GM19372 (cell line): ENCODE results near the gene CORO6.

Source experiments
- ATAC-seq: cut with Tn5 transposase; IDR thresholded peaks from one replicate; pipeline ENCODE4 v1.9.1; 2021; ENCODE audit warnings: mild to moderate bottlenecking, low read depth, moderate library complexity; ENCODE audit not compliant: unreplicated experiment

Gene CORO6

DNA sequence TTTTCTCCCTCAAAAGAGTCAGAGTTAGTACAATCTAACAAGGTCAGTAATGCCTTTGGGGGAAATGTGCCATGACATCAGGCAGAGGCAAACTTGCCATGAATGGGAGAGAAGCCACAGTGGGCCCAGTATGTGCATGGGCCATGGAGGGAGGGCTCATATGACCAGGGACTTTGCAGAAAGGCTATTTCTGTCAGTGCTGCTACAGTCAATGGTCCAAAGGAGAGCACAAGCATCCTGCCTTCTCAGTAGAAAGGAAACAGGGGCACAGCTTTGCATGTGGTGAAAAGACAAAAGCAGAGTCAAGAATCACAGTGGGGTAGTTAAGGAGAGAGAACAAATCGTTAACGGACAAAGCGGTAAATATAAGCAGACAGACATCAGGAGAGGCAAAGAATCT is 11.2 kb upstream of the CORO6 start:
- ATAC-seq, result no peak

DNA sequence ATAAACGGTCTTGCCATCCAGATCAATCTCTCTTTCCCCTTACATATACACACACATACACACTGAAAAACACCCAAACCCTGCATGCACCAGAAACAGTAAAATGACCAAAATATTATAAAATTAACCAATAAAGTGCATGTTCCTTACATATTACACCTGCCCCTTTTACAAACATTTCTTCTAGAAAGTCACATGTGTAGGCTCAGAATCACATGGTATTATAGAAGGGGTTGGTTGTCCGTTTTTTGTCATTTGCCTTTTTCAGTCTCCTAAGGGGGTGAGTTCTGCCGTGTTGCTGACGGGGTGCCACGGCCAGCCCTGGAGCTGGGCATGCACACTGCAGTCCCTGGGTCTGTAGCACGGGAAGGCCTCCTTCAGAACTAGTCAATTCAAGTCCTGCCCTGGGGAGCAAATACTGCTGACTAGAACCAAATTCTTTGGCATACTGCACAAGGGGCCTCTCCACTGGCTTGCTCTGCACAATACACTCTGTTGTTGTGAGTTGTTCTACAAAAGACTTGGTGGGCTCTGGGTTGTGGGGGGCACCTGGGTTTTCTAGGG is 8.0 kb upstream of the CORO6 start:
- no peak for ATAC-seq

DNA sequence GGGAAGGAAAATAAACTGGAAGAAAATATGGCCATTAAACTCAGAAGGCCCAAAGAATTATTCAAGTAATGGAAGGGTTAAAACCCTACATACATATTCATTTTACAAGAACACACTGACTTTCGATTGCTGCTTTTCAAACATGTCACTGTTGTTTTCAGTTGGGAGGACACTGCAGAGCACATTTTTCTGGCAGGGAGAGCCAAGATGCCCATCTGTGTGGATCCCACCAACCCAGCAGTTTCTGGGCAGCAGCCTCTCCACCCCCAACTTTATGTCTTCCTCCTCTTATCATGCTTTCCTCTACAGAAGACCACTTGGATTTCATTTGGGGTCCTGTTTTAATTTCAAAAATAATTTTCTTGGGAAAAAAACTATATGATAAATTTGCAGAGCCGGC is 7.1 kb upstream of the CORO6 start:
- ATAC-seq, result no peak

DNA sequence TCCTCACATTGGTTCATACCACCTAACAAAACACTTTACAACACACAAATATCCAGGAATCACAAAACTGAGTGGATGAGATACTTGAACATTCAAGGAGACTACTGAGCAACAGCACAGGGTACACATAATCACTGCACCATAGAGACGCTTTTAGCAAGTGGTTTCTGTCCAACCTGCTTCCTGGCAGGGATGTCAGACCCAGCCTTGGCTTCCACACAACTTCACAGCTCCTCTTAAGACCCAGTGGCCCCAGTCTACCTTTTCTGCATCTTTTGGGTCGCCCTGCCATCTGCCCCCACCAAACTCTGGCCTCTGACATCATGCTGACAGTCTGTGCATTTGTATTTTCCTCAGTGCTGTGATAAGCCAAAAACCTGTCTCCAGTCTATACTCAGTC is 5.9 kb upstream of the CORO6 start:
- ATAC-seq, result no peak

DNA sequence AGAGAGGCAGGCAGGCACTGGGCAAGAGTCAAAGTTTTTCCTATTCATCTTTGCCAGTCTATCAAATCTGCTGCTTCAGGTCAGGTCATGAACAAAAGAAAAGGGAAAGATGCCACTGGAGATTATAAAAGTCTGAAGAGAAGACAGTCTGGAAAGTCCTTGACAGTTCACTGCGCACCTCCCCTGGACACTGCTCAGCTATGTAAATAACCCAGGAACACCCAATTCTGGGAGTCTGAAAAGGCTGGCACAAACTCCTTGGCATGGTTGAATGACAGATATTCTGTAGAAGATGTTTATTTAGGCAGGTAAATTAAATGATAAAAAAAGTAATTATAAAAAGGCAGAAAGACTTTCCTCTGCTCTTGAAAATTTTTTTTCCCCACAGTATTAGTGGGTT is 5.2 kb upstream of the CORO6 start:
- ATAC-seq, result no peak

DNA sequence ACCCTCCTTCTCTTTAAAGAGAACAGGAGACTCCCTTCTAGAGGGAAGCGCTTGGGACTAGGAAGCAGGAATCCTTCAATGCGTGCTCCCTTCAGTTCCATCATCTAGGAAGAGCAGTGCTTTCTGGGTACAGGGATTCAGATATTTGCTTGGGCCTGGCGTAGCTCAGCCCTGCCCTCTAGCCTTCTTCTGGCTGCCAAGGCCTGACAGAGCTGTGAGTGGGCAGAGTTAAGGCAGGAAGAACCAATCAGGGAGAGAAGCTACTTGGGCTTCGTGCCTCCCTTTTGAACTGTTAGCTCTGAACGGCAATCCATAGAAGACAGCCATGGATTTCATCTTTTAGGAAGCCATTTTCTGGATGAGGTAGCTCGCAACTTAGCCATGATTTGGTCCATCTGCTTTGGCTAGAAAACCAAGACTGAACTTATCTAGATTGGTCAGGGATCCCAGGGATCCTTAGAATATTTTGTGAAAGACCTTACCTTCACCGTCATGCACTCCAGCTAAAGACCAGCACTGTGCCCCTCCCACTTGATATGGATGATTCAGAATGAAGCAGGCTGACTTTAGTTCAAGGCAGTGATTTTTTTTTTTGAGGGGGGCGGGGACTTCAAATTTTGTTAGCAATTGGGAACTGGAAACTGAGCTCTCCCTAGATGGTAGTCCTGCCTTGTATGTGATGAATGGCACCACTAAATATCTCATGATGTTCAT is 2.5 kb upstream of the CORO6 start:
- ATAC-seq, result no peak

DNA sequence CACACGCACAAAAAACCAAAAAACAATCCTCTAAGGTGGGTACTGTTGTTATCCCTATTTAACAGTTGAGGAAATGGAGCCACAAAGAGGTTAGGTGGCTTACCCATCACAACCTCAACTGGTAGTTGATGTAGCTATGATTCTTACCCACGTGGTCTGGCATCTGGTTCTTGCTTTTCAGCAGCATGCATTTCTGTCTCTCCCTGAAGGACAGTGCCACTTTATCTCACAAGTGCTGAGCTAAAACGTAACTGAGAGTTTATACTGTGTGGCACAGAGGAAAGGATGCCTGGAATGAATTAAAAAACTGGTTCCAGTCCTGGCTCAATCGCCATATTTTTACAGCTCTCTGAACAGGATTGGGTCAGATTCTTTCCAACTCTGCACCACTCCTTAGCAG is 1.9 kb upstream of the CORO6 start:
- ATAC-seq, result no peak

DNA sequence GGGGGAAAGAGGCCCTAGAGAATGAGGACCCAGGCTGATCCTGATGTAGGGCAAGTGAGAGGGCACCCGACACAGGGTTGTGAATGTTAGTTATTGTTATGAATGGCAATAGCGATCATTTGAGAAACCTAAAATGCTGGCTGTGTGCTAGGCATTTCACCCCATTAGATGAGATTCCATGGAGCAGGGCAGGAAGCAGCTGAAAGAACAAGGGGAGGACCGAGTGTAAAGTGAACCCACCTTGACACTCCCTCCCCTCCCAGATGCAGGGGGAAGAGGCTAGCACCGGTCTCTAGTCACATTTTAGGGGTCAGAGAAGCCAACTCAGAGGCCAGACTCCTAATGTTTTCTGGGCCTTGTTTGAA is 553 bp upstream of the CORO6 start:
- no peak for ATAC-seq

DNA sequence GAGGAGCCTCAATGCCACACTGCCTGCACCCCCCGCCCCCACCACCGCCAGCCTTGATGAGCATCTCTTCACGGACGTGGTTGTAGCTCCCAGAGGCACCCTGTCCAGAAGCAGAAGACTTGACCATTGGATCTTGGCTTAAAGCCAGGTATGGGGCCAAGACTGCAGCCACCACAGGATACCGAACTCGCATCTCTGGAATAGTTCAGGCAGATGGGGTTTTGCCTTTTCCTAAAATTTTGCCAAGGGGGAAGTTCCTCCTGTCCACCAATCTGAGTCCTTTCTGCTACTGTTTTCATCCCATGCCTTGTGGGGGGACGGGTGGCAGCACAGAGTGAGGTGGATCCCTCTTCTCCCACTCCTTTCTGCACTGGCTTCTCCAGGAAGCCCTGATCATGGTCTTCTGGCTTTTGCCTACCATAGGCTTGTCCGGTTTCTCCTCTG is 939 bp downstream of the CORO6 start:
- ATAC-seq, result no peak

DNA sequence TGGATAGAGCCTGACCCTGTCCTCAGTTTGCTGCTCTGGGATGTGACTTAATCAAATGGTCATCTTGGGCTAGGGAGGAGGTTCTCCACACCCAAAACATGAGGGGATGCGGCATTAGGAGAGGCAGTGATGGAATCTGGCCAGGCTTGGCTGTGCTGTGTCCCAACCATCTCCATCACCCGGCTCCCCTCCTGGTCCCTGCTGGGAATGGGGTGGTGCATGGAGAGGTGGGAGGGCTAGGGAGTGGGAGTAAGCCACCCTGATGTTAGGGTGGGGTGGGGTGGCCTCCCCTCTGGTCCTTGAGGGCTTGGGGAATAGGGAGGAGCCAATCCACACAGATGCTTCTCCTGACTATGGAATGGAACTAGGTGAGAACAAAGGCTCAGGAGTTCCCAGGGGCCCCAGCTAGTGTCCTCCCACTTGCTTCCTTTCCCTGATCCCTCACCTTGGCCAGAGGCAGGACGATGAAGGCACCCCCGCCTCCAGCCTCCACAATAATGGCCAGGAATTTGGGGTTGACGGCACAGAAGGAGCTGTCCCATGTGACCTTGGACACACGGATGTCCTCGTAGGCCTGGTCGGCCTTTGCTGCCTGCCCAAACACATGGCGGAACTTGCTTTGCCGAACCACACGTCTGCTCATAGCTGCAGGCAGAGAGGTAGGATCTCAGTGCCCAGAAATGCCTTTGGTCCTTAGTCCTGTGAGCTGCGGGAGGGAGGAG is 1.8 kb downstream of the CORO6 start:
- ATAC-seq, result no peak

DNA sequence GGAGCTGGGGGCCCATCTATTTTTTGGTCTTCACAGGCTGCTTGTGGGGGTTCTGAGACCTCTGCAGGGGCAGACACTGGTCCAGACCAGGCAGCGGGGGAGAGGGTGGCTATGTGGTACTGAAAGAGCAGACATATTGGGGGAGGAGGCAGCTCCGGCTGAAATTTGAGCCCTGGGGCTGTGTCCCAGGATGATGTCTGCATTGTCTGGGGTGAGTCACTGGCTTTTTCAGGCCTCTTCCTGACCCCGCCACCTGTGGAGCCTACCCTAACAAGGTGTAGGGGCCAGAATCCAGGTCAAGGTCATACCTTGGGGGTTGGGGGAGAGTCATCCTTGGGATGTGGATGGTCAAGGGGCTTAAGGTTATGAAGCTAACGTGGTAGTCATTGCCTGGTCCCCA is 2.4 kb downstream of the CORO6 start:
- ATAC-seq, result no peak

DNA sequence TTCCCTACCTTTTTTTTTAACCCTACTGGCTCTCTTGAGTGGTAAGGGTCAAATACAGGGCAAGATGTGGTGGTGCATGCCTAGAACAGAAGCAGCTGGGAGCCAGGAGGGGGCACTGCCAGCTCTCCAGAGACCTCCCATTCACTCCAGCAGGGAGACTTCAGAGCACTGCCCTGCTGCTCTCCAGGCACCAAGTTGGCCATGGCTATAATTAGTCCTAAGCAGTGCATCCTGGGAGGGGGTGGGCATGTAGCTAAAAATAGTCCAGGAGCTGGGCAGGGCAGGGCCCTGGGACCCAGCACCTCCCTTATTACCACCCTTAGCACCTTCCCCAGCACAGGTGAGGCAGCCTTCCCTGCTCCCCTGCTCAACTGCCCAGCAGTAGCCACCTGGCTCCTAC is 3.5 kb downstream of the CORO6 start:
- no peak for ATAC-seq

DNA sequence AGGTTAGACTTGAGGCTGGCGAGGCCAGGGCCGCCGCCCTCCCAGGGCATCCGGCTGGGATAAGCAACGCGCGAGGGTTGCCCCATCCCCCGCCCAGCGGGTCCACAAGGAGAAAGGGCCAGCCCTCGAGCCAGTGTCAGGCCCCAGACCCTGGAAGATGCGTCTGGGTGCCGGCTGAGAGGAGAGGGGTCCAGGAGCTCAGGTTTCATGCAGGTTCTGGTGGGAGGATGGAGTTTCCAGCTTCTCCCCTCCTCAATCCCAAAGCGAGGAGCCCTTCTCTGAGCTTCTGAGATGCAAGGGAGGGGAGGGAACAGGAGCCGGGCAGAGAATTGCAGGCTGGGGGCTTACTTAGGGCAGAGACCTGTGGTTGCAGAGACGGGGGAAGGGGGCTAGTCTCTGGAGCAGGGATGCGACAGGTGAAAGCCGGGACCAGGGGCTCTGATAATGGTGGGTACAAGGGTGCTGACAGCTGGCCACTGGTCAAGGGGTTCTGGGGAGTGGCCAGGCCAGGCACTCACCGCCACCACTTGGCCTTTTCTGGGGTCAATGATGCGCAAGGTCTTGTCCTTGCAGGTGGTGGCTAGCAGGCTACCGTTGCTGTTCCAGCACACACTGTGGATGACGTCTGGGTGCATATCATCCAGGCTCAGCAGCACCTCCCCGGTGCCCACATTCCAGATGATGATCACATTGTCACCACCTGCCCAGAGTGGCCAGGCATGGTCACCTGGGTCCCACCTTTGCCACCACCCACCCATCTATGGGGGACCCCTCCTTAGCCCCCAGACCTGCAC is 4.2 kb downstream of the CORO6 start:
- no peak for ATAC-seq

DNA sequence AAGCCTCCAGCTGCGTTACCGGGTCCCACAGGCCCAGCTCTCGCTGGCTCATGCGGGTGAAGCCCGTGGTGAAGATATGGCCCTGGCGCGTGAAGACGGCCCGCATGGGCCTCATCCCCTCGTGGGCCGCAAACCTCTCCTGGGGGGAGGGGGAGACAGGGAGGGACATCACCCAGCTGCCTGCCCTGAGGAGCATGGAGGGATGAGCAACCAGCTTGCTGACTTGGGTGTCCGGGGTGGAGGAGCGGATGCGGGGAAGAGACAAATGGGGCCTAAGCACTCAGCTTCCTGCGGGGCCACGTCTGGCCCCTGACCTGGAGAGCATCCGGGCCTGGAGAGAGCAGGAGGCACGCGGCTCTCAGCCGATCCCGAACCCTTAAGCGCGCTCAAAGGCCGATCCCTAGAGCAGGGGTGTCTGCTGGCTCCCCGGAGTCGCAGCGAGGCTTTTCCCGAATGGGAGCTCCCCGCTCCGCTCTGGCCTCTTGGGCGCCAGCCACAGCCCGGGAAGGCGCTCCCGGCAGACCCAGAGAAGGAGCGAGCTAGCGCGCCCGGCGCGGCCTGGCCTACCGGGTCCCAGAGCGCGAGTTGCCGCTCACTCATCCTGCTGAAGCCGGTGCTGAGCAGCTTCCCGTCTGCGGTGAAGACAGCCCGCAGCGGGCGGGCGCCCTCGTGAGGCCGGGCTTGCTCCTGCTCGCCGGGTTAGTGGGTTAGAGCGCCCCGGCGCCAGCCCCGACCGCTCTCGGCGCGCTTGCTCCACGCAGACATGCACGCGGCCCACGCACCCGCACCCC is 5.0 kb downstream of the CORO6 start:
- no peak for ATAC-seq

DNA sequence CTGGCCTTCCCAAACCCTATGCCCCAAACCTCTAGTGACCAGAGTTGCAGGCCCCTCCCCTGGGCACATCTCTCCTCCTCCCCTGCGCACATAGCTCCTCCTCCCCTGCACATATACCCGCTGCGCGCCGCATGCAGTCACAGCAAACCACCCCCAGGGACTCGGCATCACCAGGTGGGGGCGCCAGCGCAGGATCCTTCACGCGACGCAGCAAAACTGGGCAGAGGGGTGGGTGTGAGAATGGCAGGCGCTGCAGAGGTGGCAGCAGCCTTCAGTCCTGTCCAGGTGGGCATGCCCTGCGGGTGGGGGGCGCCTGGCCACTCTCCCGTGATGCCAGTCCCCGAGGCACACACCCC is 5.6 kb downstream of the CORO6 start:
- ATAC-seq, result no peak

DNA sequence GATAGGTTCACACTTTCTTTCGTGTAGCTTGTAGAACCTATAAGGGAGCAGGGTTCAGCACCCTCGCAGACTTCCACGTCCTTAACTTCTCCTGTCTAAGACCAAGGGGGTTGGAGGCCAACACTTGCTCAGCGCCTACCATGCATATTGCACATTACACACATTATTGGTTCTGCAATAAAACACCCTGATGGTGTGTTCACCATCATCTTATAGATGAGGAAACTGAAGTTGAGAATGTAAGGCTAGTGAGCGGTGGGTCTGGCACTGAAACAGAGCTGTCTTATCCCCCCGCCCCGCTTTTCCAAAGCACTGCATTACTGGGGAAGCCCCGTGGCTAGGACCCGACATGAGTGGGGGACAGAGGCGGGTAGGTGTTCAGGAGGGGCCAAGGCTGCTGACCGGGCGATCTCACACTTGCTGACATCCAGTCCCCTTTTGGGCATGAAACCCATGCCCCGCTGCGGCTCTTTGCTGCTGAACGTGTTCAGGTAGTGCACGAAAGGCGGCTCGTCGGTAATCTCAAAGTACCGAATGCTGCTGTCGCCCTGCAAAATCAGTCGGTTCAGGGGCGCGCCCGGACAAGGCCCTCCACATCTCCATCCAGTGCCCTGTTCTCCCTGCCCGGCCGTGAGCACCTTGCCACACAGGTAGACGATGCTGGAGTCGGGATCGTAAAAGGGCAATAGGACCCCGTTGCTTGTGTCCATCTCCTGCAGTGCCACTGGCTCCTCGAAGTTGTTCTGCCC is 6.2 kb downstream of the CORO6 start:
- no peak for ATAC-seq

DNA sequence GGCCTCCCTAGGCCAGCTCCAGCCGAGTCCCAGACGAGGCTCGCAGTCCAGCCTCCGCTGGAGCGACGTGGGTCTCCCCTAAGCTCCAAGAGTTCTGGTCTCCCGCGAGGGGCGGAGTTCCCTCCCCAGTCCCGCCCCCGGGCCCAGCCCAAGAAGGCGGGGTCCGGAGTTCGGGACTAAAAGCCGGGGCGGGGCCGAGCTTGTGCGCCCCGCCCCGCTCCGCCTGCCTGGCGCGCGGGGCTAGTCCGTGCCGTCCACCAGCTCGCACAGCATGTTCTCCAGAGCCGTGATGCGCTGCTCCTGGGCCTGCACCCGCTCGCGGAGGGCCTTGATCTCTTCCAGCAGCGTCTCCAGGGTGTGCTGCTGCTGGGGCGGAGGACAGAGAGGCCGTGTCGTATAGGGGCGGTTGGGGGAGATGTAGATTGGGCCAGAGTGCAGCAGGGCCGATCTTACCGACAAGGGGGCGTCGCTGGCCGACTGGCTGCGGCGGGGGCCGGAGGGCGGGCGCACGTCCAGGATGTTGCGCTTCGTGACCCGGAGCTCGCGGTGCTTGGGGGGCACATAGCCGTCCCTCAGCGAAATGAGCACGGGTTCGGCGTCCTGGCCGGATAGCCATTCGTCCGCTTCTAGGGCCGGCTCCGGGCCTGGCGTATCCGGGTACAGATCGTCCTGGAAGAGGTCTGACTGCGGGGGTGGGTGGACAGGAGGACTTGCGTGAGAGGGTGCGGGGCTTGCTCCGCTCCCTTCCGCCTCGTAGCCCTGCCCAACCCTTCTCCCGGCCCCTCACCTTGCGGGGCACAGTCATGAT is 7.0 kb downstream of the CORO6 start:
- peak; percentile 54 for ATAC-seq

DNA sequence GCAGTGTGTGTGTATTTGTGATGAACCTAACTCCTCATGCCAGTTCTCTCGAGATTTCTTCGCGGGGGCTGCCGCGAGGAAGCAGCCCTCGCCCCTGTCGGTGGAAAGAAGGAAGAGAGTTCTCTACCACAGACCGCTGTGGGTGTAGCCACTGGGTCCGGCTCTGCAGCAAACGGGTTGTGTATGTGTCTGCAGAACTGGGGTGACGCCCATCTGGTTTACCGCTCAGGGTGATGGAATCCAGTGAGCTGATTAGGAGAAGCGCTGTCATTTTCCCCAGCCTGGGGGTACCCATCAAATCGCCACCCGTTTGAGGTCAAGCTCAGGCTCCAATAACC is 7.7 kb downstream of the CORO6 start:
- no peak for ATAC-seq

DNA sequence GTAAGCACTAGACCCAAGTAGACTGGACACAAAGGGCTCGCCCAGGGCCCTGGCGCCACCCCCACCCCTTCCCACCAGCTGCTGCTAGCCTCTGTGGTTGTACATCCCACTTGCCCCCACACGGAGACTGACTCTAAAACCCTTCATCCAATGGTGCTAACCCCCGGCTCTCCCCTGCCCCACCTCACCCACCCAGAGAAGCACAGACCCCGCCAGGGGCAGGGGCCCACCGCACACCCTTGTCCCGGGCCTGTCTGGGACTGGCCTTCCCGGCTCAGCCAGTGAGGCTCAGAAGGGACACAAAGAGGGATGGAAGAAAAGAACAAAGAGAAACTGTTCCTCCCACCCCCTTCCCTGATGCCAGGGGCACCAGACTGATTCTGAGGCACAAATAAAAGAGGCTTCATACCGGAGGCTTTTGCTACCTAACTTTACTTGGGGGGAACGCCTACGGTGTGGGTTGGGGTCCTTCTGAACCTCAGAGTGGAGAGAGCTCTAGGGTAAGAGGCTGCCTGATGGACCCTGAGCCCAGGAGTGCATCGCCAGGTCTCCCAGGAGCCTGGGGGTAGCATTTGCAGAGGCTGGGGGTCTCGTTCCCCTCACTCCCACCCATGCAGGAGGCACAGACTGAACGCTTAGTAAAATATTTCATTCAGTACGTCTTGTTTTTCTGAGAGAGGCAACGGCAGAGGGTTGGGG is 8.2 kb downstream of the CORO6 start:
- ATAC-seq, result no peak
